CD4-positive, alpha-beta T cell treated with Interleukin-6 for 4 hours (primary cell): Measurements from ENCODE around the gene CHRM5.

ENCODE experiments used
- DNase-seq: peaks from one replicate; pipeline ENCODE4 v3.0.0-alpha.2; 2020; ENCODE audit warnings: mixed read lengths

The CHRM5 gene

DNA sequence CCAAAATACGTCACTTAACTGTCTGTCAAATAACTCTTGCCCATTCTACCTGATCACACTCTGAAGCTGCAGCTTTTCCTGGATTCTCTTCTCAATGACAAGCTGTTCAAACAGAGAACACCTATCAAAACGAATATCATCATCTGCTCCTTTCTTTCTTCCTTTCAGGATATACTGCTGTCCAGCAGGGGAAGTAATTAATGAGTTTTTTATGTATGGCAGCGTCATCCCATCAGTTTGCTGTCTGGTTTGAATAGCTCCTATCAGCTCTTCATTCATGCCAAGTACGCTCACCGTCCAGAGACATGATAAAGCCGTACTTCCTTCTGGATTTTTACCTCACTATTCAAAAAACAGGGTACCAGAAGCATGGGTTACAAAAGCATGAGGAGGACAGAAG is at the start of gene CHRM5:
Gene CHRM5 (plus strand): TSS at position 274 of the 400 bp plus-strand sequence. CDS start 94,221 bp downstream, outside the sequence.
- no peak for DNase-seq

DNA sequence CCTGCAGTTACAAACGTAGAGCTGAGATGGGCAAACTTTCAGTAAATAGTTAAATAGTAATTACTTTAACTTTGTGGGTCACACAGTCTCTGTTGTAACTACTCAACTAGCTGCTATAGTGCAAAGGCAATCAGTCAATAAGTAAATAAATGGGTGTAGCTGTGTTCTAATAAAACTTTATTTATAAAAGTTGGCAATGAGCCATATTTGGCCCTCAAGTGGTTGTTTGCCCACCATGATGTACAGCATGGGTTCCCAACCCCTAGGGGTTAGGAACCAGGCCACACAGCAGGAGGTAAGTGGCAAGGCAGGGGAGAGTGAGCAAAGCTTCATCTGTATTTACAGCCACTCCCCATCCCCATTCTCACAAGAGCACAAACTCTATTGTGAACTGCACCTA is 44.9 kb upstream of the CHRM5 start:
- DNase-seq, result no peak

GRCh38 chr15:33926260-33926659 is 42.0 kb upstream of the CHRM5 start:
- no peak for DNase-seq

DNA sequence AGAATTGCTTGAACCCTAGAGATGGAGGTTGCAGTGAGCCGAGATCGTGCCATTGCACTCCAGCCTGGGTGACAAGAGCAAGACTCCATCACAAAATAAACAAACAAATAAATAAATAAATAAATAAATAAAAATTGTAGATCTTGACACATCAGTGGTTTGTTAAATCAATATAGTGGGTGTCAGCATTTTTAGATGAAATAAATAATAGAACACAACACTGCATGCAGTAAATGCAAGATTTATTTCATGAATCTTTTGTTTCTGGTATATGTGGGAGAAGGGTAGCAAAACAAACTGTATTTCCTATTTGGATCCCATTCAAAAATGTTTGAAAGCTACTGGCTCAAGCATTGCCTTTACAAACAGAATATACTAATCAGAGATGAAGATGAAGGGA is 35.6 kb upstream of the CHRM5 start:
- no peak for DNase-seq

GRCh38 chr15:33934396-33934795 is 33.9 kb upstream of the CHRM5 start:
- DNase-seq, result no peak

DNA sequence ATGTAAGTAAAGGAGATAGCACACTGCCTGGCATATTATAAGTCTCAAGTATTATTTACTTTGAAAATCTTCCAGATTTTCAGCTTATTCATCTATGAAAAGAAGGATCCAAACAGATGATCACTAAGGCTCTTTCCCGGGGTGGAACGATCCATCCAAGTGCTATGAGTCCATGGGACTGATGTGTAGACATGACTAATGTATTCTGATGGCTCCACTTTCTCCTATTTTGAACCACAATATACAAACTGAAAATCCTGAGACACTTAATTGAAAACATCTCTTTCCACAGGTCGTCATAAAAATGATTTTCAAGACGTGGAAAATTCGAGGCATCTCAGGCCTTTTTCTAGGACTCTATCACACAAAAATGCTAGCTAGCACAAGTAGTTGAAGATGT is 33.4 kb upstream of the CHRM5 start:
- DNase-seq, result no peak

DNA sequence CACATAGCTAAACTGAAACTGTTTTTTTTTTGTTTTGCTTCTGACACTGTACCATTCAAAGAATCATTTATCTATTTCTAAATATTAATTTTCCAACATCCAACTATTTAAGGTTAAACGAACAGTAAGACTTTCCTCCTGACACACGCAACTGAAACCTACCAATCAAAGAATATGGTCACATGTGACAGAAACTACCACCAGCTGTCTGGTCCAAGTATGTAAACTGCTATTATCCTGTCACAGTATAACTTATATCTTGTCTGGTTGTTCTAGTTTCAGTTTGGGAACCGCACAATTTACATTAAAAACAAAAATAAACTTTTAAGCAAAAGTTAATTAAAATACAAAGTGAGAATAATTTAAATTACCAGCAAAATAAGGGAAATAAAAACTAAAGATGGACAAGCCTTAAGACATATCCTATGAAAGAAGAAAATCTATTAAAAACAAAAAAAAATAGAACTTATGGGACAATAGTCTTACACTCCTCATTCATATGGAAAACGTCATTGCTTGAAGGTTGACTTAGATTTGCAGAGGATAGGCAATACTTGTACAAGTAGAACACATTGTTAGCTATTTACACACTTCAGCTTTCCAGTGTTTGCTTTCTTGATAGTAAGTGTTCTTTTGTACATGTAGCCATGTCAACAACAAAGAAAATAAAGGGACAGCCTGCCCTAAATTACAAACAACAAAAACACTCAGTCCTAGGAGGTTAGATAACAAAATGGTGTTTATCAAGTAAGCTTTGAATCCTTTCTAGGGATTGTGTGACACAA is 26.8 kb upstream of the CHRM5 start:
- DNase-seq, result no peak

GRCh38 chr15:33946152-33946551 is 22.1 kb upstream of the CHRM5 start:
- no peak for DNase-seq

DNA sequence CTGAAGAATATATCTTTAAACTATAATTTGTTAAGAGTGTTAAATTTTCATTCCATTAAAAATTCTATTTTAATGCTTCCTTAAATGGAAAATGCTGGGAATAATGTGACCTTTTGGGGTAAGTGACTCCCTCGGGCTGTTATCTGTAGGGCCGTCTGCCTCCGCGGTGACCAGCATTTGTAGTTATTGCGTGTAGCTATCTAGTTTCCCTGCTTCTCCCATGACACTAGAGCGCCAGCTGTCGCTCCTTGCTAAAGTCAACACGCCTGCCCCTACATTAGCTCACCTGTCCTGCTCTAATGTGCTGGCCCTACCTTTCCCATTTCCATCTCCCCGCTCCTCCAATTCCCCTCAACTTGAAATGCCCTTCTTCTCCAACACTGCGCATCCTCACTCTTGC is 12.4 kb upstream of the CHRM5 start:
- no peak for DNase-seq

GRCh38 chr15:33956397-33956796 is 11.9 kb upstream of the CHRM5 start:
- DNase-seq, result no peak

- no peak for DNase-seq
Measured at GRCh38 chr15:33959844-33960548, 8.3 kb upstream of the CHRM5 start.

DNA sequence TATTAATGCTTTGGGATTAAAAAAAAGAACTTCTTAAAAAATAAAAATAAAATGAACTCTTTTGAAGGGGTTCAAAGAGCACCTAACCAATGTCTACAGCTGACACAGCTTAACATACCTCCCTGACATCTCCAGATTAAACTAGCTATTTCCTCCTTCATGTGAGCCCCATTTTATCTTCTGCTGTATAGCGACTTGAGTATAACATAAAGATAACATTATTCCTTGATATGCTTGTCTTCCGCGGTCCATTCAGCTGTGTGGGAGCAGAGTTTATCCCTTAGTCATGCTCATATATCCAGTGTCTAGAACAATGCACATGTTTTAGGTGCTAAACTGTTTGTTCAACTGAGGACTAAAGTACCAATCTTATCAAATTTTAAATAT is 7.8 kb upstream of the CHRM5 start:
- no peak for DNase-seq

- DNase-seq, result no peak
Measured at GRCh38 chr15:33963831-33964664, 4.2 kb upstream of the CHRM5 start.

GRCh38 chr15:33964665-33965040 is 3.6 kb upstream of the CHRM5 start:
- no peak for DNase-seq

DNA sequence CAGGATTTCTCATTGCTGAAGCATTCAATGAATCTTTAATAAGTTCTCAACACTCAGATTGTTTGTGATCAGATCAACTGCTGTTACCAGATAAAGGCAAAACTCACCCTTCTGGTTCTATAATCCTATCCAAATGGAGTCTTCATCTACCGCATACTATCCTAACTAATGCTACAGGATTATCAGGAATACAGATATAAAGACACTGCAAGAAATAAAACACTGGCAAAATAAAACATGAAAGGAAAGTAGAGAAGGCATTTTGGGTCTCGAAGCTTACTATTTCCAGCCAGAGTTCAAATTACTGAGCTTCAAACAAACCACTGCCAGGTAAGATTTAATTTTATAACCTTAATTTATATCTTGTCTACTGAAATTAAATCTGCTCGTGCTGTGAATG is 524 bp downstream of the CHRM5 start:
- DNase-seq, result no peak

DNA sequence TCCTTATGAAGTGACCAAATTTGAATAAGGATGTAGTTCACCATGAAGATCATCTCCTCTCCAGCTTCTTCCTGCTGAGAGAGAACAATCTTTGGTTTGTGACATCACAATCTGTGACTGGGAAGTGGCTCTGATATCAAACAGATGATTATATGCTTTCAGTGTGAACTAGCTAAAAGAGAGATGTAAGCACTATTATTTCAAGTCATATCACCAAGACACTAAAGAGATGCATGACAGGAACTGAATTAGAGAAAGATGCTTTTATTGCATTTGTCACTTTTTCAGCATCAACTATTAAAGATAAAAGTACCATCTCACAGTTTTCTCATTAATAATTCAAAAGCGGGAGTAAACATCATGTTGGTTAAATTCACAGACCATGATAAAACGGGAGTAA is 3.5 kb downstream of the CHRM5 start:
- DNase-seq, result no peak

GRCh38 chr15:33975022-33975565 is 6.8 kb downstream of the CHRM5 start:
- no peak for DNase-seq

- no peak for DNase-seq
Measured at GRCh38 chr15:33980159-33980558, 11.9 kb downstream of the CHRM5 start.

DNA sequence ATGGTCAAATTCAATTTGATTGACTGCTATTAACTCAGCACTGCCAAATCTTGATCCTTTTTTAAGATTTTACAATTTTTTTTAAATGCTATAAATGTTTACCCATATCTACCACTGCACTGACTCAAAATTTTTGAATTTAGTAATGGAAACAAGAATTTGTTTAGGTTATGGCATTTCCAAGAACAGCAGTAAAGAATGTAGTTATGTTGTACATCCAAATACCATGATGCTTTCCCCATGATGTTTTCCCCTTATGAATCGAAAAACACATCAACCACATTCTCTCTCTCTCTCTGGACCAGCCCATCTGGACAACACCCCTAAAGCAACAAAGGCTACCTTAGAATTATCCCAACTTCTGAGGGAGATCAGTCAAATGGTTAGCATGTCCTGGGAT is 14.2 kb downstream of the CHRM5 start:
- DNase-seq, result no peak

DNA sequence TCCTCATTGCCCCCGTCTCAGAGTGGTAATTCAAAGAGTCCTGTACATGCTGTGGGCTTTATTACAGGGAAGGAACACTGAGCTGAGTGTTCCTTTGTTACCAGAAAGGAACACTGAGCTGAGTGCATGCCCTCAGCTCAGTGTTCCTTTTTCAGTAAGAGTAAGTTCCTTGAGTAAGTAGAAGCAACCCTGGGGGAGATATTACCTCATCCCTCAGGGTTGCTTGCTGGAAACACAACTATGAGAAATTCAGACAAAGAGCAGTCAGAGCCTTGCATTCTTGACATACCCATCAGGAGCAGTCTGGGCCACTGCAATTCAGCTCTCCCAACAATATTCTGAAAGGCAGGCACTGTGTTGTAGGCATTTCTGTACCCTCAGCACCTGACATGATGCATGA is 17.0 kb downstream of the CHRM5 start:
- DNase-seq, result no peak

- DNase-seq, result no peak
Measured at GRCh38 chr15:33985751-33986150, 17.5 kb downstream of the CHRM5 start.

GRCh38 chr15:33987444-33987843 is 19.1 kb downstream of the CHRM5 start:
- no peak for DNase-seq

- DNase-seq, result no peak
Measured at GRCh38 chr15:33988384-33988783, 20.1 kb downstream of the CHRM5 start.
